ENCODE results near the gene PNPO.

Gene PNPO

DNA sequence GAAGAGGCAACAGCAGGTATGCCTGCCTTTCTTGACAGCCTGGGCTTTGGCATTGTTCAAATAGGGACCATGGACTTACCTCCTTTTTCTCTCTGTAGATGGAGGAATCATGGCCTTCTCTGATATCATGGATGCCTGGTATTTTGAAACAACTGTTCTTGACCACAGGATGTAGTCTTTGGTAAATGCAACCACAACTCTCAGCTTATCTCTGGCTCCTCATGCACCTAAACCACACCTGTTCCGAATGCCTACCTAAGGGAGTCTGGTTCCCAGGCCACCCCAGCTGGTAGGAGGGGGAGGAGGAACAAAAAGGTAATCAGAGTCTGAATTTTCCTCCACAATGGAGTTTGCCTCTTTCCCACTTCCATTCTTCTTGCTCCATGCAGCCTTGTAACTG, 48.3 kb downstream of the PNPO start:
- no peaks in the 10 kb centered on the region for H3K9me3 Mint-ChIP-seq
- no peak for DNase-seq (ENCODE audit: low spot score in 2 of 2)
- H3K4me1 Mint-ChIP-seq = peaks cover 16% of the 10 kb centered on the region
- no peak for ATAC-seq
- H3K4me3 Mint-ChIP-seq = no peak overlapping the region
- H3K36me3 Mint-ChIP-seq = peaks cover 5% of the 10 kb centered on the region
- no peak overlapping the region for H3K27ac Mint-ChIP-seq

DNA sequence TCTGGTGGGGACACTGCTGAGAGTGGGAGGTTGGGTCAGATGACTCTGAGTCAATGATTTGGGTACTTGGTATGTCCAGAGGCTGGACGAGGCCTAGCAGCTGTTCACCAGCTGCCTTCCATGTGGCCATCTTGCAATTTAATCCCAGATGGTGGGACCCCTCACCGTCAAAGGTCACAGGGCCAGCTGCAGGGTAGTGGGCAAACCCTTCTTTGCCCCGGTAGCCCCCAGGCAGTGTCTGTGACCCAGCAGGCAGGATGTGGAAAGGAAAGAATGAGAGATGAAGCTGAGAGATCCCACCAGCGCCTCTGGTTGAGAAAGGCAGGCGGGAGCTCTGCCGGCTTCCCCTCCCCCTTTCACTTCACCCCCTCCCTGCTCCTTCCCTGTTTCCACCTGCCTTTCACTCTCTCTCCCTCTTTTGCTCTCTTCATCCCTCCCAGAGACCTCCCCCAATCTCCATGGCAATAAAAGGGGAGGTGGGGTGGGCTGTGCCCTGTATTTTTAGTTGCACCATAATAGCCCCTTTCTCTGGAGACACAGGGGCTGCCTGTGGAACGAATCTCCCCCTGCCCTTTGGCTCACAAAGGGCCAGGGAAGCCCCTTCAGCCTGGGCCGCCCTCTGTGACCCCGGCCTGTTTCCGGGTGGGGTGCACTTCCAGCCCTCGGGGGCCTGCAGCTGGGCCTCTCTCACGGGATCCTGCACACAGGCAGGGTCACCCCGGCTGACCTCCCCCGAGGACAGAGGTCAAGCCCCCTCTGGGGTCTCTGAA, 49.8 kb downstream of the PNPO start:
- Mint-ChIP-seq H3K4me1 (peaks cover 16% of the 10 kb centered on the region), H3K4me3 (no peak overlapping the region), H3K36me3 (no peaks in the 10 kb centered on the region), H3K9me3 (no peaks in the 10 kb centered on the region), H3K27ac (no peak overlapping the region)
- no peak for DNase-seq (ENCODE audit: low spot score in 2 of 2)
- ATAC-seq = no peak

DNA sequence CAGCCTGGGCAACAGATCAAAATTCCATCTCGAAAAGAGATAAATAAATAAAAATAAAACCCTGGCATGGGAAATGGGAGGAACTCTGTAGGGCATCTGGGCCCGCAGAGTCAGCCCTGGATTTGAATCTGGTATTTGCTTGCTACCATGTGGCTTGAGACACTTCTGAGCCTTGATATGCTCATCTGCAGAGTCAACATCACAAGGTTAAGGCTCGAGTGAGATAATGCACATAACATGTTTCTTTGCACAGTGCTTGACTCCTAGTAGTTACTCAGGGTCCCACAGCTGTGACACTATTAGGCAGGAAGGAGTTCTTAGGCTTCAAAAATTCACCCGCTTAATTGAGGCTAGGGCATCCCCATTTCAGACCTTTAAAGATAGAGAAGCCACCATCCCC, 50.8 kb downstream of the PNPO start:
- H3K4me3 Mint-ChIP-seq = no peak overlapping the region
- no peak overlapping the region for H3K27ac Mint-ChIP-seq
- DNase-seq (ENCODE audit: low spot score in 2 of 2) = no peak
- H3K9me3 Mint-ChIP-seq = no peaks in the 10 kb centered on the region
- peaks cover 16% of the 10 kb centered on the region for H3K4me1 Mint-ChIP-seq
- ATAC-seq = no peak
- no peaks in the 10 kb centered on the region for H3K36me3 Mint-ChIP-seq

DNA sequence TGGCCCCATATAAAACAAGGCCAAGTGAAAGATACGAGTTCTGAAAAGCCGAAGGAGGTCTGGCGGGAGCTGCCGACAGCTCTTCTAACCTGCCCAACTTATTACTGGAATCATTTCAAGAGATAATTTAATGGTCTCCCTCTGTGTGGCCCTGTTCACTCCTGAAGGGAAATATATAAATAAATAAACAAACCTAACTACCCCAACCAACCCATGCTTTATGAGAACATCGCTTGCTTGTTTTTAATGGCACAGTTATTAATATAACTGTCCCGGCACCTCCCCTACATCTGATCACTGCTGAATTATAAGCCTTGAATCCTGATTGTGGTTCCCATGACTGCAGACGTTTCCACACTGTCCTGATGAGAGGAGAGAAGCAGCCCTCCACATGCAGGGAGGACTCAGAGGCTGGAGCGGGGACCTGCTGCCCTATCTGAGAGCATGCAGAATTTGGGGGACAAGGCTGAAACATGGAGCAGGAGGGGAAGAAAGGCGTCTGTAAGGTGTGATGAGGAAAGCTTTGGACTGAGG, 51.7 kb downstream of the PNPO start:
- Mint-ChIP-seq H3K9me3 (no peaks in the 10 kb centered on the region), H3K4me3 (no peak overlapping the region), H3K4me1 (peaks cover 16% of the 10 kb centered on the region), H3K36me3 (no peaks in the 10 kb centered on the region), H3K27ac (no peak overlapping the region)
- ATAC-seq (no peak), DNase-seq (ENCODE audit: low spot score in 2 of 2) (no peak)

DNA sequence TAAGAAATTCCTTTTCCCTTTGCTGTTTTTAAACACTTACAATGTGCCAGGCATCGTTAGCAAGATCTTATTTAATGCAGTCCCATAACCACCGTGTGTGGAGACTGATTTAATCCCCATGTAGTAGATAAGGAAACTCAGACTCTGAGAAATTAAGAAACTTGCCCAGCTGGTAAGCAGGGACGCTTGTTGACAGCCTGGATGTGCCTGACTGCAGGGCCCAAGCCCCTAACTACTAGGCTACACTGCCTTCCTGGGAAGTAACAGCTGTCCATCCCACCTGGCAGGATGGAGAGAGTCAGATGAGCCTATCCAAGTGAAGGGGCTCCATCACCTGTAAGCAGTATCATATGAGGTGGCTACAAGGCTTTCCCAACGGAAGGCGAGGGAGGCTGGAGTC, 52.6 kb downstream of the PNPO start:
- DNase-seq (ENCODE audit: low spot score in 2 of 2) = no peak
- H3K36me3 Mint-ChIP-seq = no peaks in the 10 kb centered on the region
- no peak overlapping the region for H3K4me3 Mint-ChIP-seq
- no peaks in the 10 kb centered on the region for H3K9me3 Mint-ChIP-seq
- H3K4me1 Mint-ChIP-seq = peaks cover 11% of the 10 kb centered on the region
- ATAC-seq = no peak
- no peak overlapping the region for H3K27ac Mint-ChIP-seq

DNA sequence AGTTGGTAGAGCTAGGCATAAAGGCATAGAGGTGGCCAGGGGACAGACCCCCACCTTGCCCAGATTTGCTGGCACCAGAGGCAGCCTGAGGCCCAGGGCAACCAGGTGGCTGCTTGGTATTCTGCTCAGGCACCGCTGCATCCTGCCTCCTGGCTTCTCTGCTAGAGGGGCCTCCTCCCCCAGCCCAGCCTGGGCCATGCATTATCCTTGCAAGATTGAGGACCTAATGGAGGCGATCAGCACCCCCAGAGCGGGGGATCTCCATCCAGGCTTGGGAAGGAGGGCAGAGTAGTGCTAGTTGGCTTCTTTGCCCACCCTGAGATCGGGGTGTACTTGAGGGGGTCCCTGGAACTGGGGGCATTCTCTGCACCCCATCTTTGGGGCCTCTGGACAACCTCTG, 53.4 kb downstream of the PNPO start:
- peak; percentile 8 for ATAC-seq
- Mint-ChIP-seq H3K4me3 (no peak overlapping the region), H3K4me1 (peaks cover 3% of the 10 kb centered on the region), H3K9me3 (no peaks in the 10 kb centered on the region), H3K27ac (no peak overlapping the region), H3K36me3 (no peaks in the 10 kb centered on the region)
- DNase-seq (ENCODE audit: low spot score in 2 of 2) = no peak

DNA sequence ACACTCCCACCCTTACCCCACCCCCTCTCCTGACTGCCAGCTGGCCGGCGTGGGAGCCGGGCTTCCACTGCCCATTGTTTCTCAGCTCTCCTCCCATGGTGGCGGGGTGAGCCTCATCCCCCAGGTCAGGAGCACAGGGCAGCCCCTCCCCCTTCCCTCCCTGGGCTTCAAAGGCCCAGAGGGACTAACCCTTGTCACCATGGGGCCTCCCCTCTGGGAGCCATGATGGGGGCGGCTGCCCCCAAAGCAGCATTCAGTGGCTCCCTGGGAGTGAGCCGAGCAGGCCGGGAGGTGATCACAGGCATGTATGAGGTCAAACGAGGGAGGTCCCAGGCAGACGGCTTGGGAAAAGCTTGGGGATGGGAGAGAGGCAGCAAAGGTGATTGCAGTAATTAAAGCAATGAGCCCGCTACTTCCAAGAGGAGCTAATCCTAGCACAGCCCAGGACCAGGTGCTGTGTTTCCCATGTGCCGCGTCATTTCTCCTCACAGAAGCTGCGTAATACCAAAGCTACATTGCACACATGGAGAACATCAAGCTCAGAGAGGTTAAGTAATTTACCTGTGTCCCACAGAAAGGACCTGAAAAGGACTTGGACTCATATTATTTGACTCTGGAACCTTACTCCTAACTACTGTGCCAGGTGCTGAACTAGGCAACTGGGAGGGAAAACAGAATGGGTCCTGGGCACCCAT, 54.0 kb downstream of the PNPO start:
- DNase-seq (ENCODE audit: low spot score in 2 of 2) (no peak), ATAC-seq (no peak)
- Mint-ChIP-seq H3K27ac (no peak overlapping the region), H3K9me3 (no peaks in the 10 kb centered on the region), H3K36me3 (no peaks in the 10 kb centered on the region), H3K4me3 (no peak overlapping the region), H3K4me1 (no peaks in the 10 kb centered on the region)

DNA sequence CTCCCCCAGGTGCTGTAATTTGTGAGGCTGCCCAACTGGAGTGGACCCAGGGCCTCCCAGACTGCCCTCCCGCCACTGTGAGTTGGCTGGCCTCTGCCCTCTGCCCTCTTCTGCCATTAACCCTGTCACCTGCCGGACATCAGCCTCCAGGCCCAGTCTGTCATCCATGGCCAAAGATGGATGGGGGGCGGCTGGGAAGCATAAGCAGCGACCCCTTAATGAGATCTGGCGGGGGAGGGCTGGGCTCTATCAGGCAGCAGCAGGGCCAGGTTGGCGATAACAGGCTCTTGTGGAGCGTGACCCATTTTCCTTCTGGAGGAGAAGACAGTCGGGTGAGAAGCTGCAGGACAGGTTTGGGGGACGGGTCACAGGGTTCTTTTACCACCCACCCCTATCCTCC, 54.8 kb downstream of the PNPO start:
- Mint-ChIP-seq H3K4me1 (no peaks in the 10 kb centered on the region), H3K9me3 (no peaks in the 10 kb centered on the region), H3K4me3 (no peak overlapping the region), H3K27ac (no peak overlapping the region), H3K36me3 (no peaks in the 10 kb centered on the region)
- DNase-seq (ENCODE audit: low spot score in 2 of 2) (no peak), ATAC-seq (no peak)

DNA sequence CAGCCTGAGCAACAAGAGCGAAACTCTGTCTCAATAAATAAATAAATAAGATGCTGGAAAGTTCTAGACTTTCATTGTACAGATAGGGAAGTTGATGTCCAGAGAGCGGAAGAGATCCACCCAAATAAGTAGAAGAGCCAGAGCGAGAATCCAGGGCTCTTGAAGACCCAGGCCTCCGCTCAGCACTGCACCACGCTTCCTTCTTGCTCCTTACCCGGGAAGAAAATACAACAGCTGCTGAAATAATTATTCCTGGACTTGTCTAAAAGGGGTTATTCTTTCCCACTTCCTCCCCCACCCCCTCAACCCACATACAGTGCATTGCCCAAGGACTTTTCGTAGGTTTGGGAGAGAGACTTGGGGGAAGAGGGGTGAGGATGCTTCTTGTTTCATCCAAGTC, 56.2 kb downstream of the PNPO start:
- no peak overlapping the region for H3K27ac Mint-ChIP-seq
- no peaks in the 10 kb centered on the region for H3K36me3 Mint-ChIP-seq
- ATAC-seq (no peak), DNase-seq (ENCODE audit: low spot score in 2 of 2) (no peak)
- H3K4me1 Mint-ChIP-seq = no peaks in the 10 kb centered on the region
- no peak overlapping the region for H3K4me3 Mint-ChIP-seq
- no peaks in the 10 kb centered on the region for H3K9me3 Mint-ChIP-seq

DNA sequence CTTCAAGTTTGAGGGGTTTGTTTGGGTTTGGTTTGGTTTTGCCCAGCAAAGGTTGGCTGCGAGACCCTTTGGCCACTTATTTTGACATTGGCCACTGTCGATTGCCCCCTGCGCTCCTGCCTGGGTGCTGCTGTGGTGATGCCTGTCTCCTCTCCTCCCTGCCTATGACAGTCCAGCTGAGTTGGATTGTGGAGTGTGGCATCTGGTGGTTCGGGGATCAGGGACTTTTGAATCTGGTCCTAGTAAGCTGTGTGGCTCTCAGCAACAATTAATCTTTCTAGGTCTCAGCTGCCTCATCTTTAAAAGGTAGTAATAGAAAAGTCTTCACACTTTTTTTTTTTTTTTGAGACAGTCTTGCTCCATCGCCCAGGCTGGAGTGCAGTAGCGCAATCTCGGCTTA, 56.7 kb downstream of the PNPO start:
- no peak overlapping the region for H3K4me3 Mint-ChIP-seq
- H3K27ac Mint-ChIP-seq = no peak overlapping the region

More for the DNA sequence above, 56.7 kb downstream of the PNPO start:
- Mint-ChIP-seq H3K4me1 (no peaks in the 10 kb centered on the region), H3K9me3 (no peaks in the 10 kb centered on the region), H3K36me3 (no peaks in the 10 kb centered on the region)
- no peak for DNase-seq (ENCODE audit: low spot score in 2 of 2)
- ATAC-seq = no peak
